Panc1 (cell line): ENCODE data around the gene CUEDC2. TPM values are rescaled to one million over a fixed set of nuclear protein-coding genes. Genes with fewer than 3 reads are reported as not detected.

Experiments used
- ATAC-seq: fragments of 200-7000 bp; cut with Tn5 transposase; 2 replicates; pipeline ENCODE4 v1.9.1; 2020; ENCODE audit warnings: mild to moderate bottlenecking, moderate library complexity
- BruUV-seq: library from RNA; stranded (reverse); fragments of 400-500 nt; replicated peaks from 2 replicates; lab custom pipeline; 2021; lab: Mats Ljungman, UMichigan
- CTCF ChIA-PET: fragments of 300-600 bp; sonication (Branson Sonifier 250); formaldehyde crosslinking; loops from one replicate; lab custom pipeline; 2022; ENCODE audit warnings: antibody characterized with exemption; lab: Charles Lee
- POLR2A ChIA-PET: fragments of 300-600 bp; sonication (Branson Sonifier 250); formaldehyde crosslinking; loops from one replicate; lab custom pipeline; 2022; ENCODE audit warnings: antibody characterized with exemption; lab: Charles Lee
- DNase-seq: peaks from one replicate; pipeline ENCODE4 v3.0.0-alpha.2; 2010; ENCODE audit warnings: low read depth, low spot score
- H3K27ac ChIP-seq: 2 replicates; pipeline ENCODE4 v1.5.1; 2011; ENCODE audit warnings: mild to moderate bottlenecking, low read length, inconsistent platforms
- H3K27me3 ChIP-seq: fragments of 200-500 bp; sonication (Bioruptor generic); 2 replicates; pipeline ENCODE4 v1.6.0; 2014; ENCODE audit warnings: low read length, inconsistent platforms; ENCODE audit not compliant: control insufficient read depth, insufficient read depth
- H3K36me3 ChIP-seq: fragments of 200-500 bp; sonication (Bioruptor generic); 2 replicates; pipeline ENCODE4 v1.5.1; 2014; ENCODE audit warnings: inconsistent platforms, mild to moderate bottlenecking, low read length, moderate library complexity; ENCODE audit not compliant: control insufficient read depth, insufficient read depth
- H3K4me1 ChIP-seq: 2 replicates; pipeline ENCODE4 v1.5.1; 2011; ENCODE audit warnings: inconsistent platforms, mild to moderate bottlenecking, low read length, moderate library complexity; ENCODE audit not compliant: control insufficient read depth, insufficient read depth
- H3K4me3 ChIP-seq, 2 experiments: 2 replicates each; pipeline ENCODE4 v1.5.1; 2011 to 2012; ENCODE audit warnings: low read depth in 2 of 2, low read length in 2 of 2, mild to moderate bottlenecking in 2 of 2, inconsistent platforms in 1 of 2, moderate library complexity in 1 of 2
- H3K9me3 ChIP-seq: fragments of 200-500 bp; sonication (Bioruptor generic); 2 replicates; pipeline ENCODE4 v1.5.1; 2014; ENCODE audit warnings: low read depth, mild to moderate bottlenecking, inconsistent platforms, low read length, moderate library complexity; ENCODE audit not compliant: control insufficient read depth, insufficient read depth
- POLR2AphosphoS5 ChIP-seq: IDR thresholded peaks from 2 replicates; pipeline ENCODE4 v1.6.1; 2012; ENCODE audit warnings: mild to moderate bottlenecking, low read depth, low read length, moderate library complexity
- SIN3A ChIP-seq: IDR thresholded peaks from 2 replicates; pipeline ENCODE4 v1.6.1; 2012; ENCODE audit warnings: low read depth, mild to moderate bottlenecking, low read length, moderate library complexity, borderline replicate concordance; ENCODE audit not compliant: insufficient read depth
- TCF7L2 ChIP-seq: IDR thresholded peaks from 2 replicates; pipeline ENCODE4 v1.6.1; 2011; ENCODE audit warnings: mild to moderate bottlenecking, low read depth, low read length, inconsistent platforms
- in situ Hi-C: cut with HindIII; loops from 2 replicates; pipeline ENCODE4 v1.10.0; 2016; ENCODE audit warnings: low sequenced_read_pairs, low pct_unique_long_range_greater_than_20kb
- intact Hi-C: fragments of 100-400 bp; cut with micrococcal nuclease; formaldehyde crosslinking; loops from one replicate; pipeline ENCODE4 v1.10.0; 2022; ENCODE audit not compliant: unreplicated experiment
- total RNA-seq: library from RNA; stranded (reverse); gene quantifications from one replicate; pipeline ENCODE4 v1.2.1, GENCODE V29; 2021; ENCODE audit not compliant: unreplicated experiment
- TF ChIP-seq, protein P1 (sequence below), 2 experiments: IDR thresholded peaks; 2 replicates each; pipeline ENCODE4 v1.6.1; 2011 to 2012; ENCODE audit warnings: low read depth in 2 of 2, control low read depth in 1 of 2, low read length in 1 of 2, mild to moderate bottlenecking in 1 of 2, moderate library complexity in 1 of 2; ENCODE audit not compliant: insufficient read depth in 1 of 2
- TF ChIP-seq, protein P2 (sequence below): fragments of 450-650 bp; IDR thresholded peaks from 2 replicates; pipeline ENCODE4 v1.5.1; 2017; ENCODE audit warnings: mild to moderate bottlenecking

The CUEDC2 gene
- total RNA-seq, 1 experiment from 2014 or later: 79.3 TPM

DNA sequence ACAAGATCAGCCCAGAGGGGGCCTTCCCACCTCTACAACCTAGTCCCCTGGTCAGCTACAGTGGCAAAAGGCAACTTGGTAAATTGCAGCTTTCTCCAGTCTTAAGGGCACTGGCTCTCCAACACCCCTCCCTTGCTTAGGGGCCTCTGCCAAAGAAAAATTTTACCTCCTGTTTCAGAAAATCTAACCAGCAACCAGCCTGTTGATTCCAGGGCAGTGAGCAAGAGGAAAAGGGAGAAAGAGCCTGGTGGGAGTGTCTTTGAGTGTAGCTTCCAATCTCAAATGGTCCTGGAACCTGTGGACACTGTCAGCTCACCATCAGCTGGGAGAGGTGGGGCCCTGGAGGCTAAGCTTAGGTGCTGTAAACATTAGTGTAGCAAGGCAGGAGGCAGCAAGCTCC lies 47.3 kb upstream of the CUEDC2 start:
- POLR2A ChIA-PET: no interaction called here
- in situ Hi-C loops (no loop called here), intact Hi-C loops (loop anchor here (5.0 kb wide), 1 partner anchor 47 kb away; the partner anchor contains the start of gene CUEDC2)
- Histone ChIP-seq H3K27ac (no peak overlapping the region), H3K36me3 (peaks cover 12% of the 10 kb centered on the region; the same call in 1 of the 2 replicates), H3K4me1 (no peaks in the 10 kb centered on the region), H3K4me3 (no peak overlapping the region), H3K27me3 (no peaks in the 10 kb centered on the region), H3K9me3 (no peaks in the 10 kb centered on the region)
- CTCF ChIA-PET: interaction anchor here (0.6 to 2.1 kb wide), 3 partner anchors 47 to 247 kb away, joined by 3 to 11 read pairs (median 7); partner anchors contain the start of gene CUEDC2
- DNase-seq: no peak
- BruUV-seq: no TSS peak
- no peak for TF ChIP-seq SIN3A
- TF ChIP-seq, protein P1, sequence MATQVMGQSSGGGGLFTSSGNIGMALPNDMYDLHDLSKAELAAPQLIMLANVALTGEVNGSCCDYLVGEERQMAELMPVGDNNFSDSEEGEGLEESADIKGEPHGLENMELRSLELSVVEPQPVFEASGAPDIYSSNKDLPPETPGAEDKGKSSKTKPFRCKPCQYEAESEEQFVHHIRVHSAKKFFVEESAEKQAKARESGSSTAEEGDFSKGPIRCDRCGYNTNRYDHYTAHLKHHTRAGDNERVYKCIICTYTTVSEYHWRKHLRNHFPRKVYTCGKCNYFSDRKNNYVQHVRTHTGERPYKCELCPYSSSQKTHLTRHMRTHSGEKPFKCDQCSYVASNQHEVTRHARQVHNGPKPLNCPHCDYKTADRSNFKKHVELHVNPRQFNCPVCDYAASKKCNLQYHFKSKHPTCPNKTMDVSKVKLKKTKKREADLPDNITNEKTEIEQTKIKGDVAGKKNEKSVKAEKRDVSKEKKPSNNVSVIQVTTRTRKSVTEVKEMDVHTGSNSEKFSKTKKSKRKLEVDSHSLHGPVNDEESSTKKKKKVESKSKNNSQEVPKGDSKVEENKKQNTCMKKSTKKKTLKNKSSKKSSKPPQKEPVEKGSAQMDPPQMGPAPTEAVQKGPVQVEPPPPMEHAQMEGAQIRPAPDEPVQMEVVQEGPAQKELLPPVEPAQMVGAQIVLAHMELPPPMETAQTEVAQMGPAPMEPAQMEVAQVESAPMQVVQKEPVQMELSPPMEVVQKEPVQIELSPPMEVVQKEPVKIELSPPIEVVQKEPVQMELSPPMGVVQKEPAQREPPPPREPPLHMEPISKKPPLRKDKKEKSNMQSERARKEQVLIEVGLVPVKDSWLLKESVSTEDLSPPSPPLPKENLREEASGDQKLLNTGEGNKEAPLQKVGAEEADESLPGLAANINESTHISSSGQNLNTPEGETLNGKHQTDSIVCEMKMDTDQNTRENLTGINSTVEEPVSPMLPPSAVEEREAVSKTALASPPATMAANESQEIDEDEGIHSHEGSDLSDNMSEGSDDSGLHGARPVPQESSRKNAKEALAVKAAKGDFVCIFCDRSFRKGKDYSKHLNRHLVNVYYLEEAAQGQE (IDR thresholded peaks at IDR 0.05; ENCODE audit: insufficient read depth in 1 of 2, low read depth in 2 of 2, low read length in 1 of 2): no peak
- TF ChIP-seq POLR2AphosphoS5: no peak
- TF ChIP-seq, protein P2, sequence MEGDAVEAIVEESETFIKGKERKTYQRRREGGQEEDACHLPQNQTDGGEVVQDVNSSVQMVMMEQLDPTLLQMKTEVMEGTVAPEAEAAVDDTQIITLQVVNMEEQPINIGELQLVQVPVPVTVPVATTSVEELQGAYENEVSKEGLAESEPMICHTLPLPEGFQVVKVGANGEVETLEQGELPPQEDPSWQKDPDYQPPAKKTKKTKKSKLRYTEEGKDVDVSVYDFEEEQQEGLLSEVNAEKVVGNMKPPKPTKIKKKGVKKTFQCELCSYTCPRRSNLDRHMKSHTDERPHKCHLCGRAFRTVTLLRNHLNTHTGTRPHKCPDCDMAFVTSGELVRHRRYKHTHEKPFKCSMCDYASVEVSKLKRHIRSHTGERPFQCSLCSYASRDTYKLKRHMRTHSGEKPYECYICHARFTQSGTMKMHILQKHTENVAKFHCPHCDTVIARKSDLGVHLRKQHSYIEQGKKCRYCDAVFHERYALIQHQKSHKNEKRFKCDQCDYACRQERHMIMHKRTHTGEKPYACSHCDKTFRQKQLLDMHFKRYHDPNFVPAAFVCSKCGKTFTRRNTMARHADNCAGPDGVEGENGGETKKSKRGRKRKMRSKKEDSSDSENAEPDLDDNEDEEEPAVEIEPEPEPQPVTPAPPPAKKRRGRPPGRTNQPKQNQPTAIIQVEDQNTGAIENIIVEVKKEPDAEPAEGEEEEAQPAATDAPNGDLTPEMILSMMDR: no peak
- no peak for TF ChIP-seq TCF7L2
- ATAC-seq: no peak

DNA sequence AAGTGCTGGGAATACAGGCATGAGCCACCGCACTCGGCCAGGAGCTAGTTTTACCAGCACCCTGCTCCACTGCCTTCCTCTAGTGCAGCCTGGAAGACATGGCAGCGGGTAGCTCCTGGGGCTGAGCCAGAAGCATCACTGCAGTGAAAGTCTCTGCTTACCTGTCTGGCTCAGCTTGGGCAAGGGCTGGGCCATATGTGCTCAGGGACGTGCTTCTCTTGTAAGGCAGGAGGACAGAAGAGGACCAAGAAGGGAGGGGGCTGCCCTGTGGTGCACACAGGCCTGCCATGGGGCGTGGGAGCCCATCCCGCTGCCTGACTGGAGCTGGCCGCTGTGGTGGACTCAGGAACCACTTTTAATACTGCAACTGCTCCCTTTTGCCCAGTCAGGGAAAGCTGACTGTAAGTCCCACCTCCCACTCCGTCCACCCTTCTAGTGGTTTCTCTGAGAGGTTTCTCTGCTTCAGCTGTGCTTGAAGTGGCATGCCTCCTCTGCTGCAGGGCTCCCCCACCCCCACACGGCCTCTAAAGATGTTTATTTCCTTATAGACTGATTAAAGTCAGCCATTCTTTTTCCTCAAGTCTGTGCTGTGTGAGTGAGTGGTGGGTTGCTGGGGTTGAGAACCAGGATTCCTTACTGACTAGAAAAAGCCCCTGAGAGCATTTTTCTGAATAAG lies 44.2 kb upstream of the CUEDC2 start:
- POLR2A ChIA-PET: no interaction called here

More for the DNA sequence above, 44.2 kb upstream of the CUEDC2 start:
- Histone ChIP-seq H3K27me3 (no peaks in the 10 kb centered on the region), H3K4me3 (no peak overlapping the region), H3K36me3 (no peaks in the 10 kb centered on the region), H3K9me3 (no peaks in the 10 kb centered on the region), H3K4me1 (no peaks in the 10 kb centered on the region), H3K27ac (no peak overlapping the region)
- intact Hi-C loops: loop anchor here (5.0 kb wide), 1 partner anchor 44 kb away; the partner anchor contains the start of gene CUEDC2
- TF ChIP-seq SIN3A (no peak), POLR2AphosphoS5 (no peak), TCF7L2 (no peak)
- TF ChIP-seq, protein P1 (IDR thresholded peaks at IDR 0.05; ENCODE audit: insufficient read depth in 1 of 2, low read depth in 2 of 2, low read length in 1 of 2): no peak
- TF ChIP-seq, protein P2: no peak
- no TSS peak for BruUV-seq
- ATAC-seq (0 out of 2 replicates have a peak, but pooled peaks have one; percentile 3), DNase-seq (no peak)
- in situ Hi-C loops: no loop called here
- CTCF ChIA-PET: interaction anchor here (0.6 kb wide), 1 partner anchor 115 kb away, joined by 10 read pairs; no protein-coding TSS in a partner anchor
